Measurements from ENCODE around the gene MAP1A.

- TF ChIP-seq, protein P1, sequence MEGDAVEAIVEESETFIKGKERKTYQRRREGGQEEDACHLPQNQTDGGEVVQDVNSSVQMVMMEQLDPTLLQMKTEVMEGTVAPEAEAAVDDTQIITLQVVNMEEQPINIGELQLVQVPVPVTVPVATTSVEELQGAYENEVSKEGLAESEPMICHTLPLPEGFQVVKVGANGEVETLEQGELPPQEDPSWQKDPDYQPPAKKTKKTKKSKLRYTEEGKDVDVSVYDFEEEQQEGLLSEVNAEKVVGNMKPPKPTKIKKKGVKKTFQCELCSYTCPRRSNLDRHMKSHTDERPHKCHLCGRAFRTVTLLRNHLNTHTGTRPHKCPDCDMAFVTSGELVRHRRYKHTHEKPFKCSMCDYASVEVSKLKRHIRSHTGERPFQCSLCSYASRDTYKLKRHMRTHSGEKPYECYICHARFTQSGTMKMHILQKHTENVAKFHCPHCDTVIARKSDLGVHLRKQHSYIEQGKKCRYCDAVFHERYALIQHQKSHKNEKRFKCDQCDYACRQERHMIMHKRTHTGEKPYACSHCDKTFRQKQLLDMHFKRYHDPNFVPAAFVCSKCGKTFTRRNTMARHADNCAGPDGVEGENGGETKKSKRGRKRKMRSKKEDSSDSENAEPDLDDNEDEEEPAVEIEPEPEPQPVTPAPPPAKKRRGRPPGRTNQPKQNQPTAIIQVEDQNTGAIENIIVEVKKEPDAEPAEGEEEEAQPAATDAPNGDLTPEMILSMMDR (IDR thresholded peaks at IDR 0.05), result no peak
- no peak for TF ChIP-seq EZH2 (IDR thresholded peaks at IDR 0.05)
- TF ChIP-seq EZH2phosphoT487 (IDR thresholded peaks at IDR 0.05), result no peak
Observed at GRCh38 chr15:43513550-43513949, 3.9 kb upstream of the MAP1A start.

Data from neural progenitor cell (in vitro differentiated cells).